NCI-H2081 treated with DMSO at 0.1 percent for 48 hours (cell line): Measurements from ENCODE around the gene FOXE1.

Source experiments
- DNase-seq: peaks from one replicate; lab custom pipeline; 2025; lab: John Stamatoyannopoulos, UW

FOXE1 gene

GRCh38 chr9:97866300-97866699 is 13.3 kb downstream of the FOXE1 start:
- DNase-seq: no peak

- no peak for DNase-seq
These were observed 13.8 kb downstream of the FOXE1 start for GRCh38 chr9:97866848-97867247.

GRCh38 chr9:97868859-97869258 is 15.8 kb downstream of the FOXE1 start:
- DNase-seq: no peak

- DNase-seq: no peak
These were observed 20.4 kb downstream of the FOXE1 start for GRCh38 chr9:97873425-97873824.

GRCh38 chr9:97873882-97874281 is 20.9 kb downstream of the FOXE1 start:
- DNase-seq: no peak

- peak; percentile 84 for DNase-seq
These were observed 21.6 kb downstream of the FOXE1 start for GRCh38 chr9:97874624-97875023.

- no peak for DNase-seq
These were observed 22.1 kb downstream of the FOXE1 start for GRCh38 chr9:97875111-97875510.

GRCh38 chr9:97876061-97876460 is 23.0 kb downstream of the FOXE1 start:
- no peak for DNase-seq

GRCh38 chr9:97880336-97880735 is 27.3 kb downstream of the FOXE1 start:
- DNase-seq: no peak

- DNase-seq: no peak
These were observed 37.2 kb downstream of the FOXE1 start for GRCh38 chr9:97889941-97890887.

- DNase-seq: no peak
These were observed 38.7 kb downstream of the FOXE1 start for GRCh38 chr9:97891736-97892135.

- no peak for DNase-seq
These were observed 39.4 kb downstream of the FOXE1 start for GRCh38 chr9:97892421-97892820.

- no peak for DNase-seq
These were observed 42.2 kb downstream of the FOXE1 start for GRCh38 chr9:97895211-97895610.

- DNase-seq: no peak
These were observed 42.8 kb downstream of the FOXE1 start for GRCh38 chr9:97895695-97896332.

- no peak for DNase-seq
These were observed 47.2 kb downstream of the FOXE1 start for GRCh38 chr9:97900103-97900737.

- peak; percentile 17 for DNase-seq
These were observed 47.9 kb downstream of the FOXE1 start for GRCh38 chr9:97900738-97901565.

GRCh38 chr9:97903177-97903576 is 50.2 kb downstream of the FOXE1 start:
- no peak for DNase-seq

GRCh38 chr9:97904725-97905124 is 51.7 kb downstream of the FOXE1 start:
- DNase-seq: no peak

GRCh38 chr9:97905228-97905627 is 52.2 kb downstream of the FOXE1 start:
- no peak for DNase-seq
